Uterus (tissue), 4 donors: ENCODE results near the gene GOLGA6A. TPM values are rescaled to one million over a fixed set of nuclear protein-coding genes. Genes with fewer than 3 reads are reported as not detected.
A peak's percentile ranks its signal among the peaks of the same experiment; 100 is the strongest.

Source experiments
- DNase-seq, 2 donors: peaks; one replicate each; pipeline ENCODE4 v3.0.0-alpha.2; 2019 to 2020
- H3K27ac ChIP-seq, 2 donors: fragments of 200-600 bp; sonication (generic); 1 replicate in 1 of 2; 2 replicates in 1 of 2; pipeline ENCODE4 v1.5.1; 2016 to 2018
- H3K27me3 ChIP-seq, 2 donors: fragments of 200-600 bp; sonication (generic); one replicate each; pipeline ENCODE4 v1.5.1; 2018 to 2019; ENCODE audit warnings: control low read depth in 1 of 2
- H3K36me3 ChIP-seq, 2 donors: fragments of 200-600 bp; sonication (generic); one replicate each; pipeline ENCODE4 v1.5.1; 2019; ENCODE audit warnings: control low read depth in 1 of 2
- H3K4me1 ChIP-seq, 2 donors: fragments of 200-600 bp; sonication (generic); one replicate each; pipeline ENCODE4 v1.5.1; 2018 to 2019; ENCODE audit warnings: control low read depth in 1 of 2
- H3K4me3 ChIP-seq, 2 donors: fragments of 200-600 bp; sonication (generic); 1 replicate in 1 of 2; 2 replicates in 1 of 2; pipeline ENCODE4 v1.5.1; 2018 to 2019; ENCODE audit warnings: mild to moderate bottlenecking in 1 of 2
- H3K9me3 ChIP-seq, 2 donors: fragments of 200-600 bp; sonication (generic); one replicate each; pipeline ENCODE4 v1.5.1; 2019; ENCODE audit warnings: control low read depth in 1 of 2
- POLR2A ChIP-seq, 2 donors: fragments of 450-650 bp; IDR thresholded peaks; one replicate each; pipeline ENCODE4 v1.6.1; 2016; ENCODE audit warnings: antibody characterized with exemption in 2 of 2, mild to moderate bottlenecking in 1 of 2, moderate library complexity in 1 of 2
- intact Hi-C: fragments of 100-400 bp; cut with DNase I; formaldehyde crosslinking; loops from one replicate; pipeline ENCODE4 v1.15.1; 2023; ENCODE audit warnings: low total_unique reads
- total RNA-seq, 4 donors: library from RNA; depleted of rRNA in 3 of 4; stranded (reverse); fragments of >200 nt in 3 of 4; gene quantifications; one replicate each; pipeline versions ENCODE4 v1.1.0 to v1.2.4, GENCODE V29; 2014 to 2023
- TF ChIP-seq, protein P1 (sequence below), 4 experiments: fragments of 200-600 bp in 2 of 4; fragments of 450-650 bp in 2 of 4; sonication (generic) in 2 of 4; IDR thresholded peaks; one replicate each; pipeline ENCODE4 v1.5.1; 2016 to 2019; ENCODE audit warnings: antibody characterized with exemption in 4 of 4, mild to moderate bottlenecking in 2 of 4, moderate library complexity in 1 of 4
- donor health status: DM: yes; HTN: yes; CAD: no.

The GOLGA6A gene
- total RNA-seq, 4 donors from 2014 or later = 0.58 TPM; not detected in 3

DNA sequence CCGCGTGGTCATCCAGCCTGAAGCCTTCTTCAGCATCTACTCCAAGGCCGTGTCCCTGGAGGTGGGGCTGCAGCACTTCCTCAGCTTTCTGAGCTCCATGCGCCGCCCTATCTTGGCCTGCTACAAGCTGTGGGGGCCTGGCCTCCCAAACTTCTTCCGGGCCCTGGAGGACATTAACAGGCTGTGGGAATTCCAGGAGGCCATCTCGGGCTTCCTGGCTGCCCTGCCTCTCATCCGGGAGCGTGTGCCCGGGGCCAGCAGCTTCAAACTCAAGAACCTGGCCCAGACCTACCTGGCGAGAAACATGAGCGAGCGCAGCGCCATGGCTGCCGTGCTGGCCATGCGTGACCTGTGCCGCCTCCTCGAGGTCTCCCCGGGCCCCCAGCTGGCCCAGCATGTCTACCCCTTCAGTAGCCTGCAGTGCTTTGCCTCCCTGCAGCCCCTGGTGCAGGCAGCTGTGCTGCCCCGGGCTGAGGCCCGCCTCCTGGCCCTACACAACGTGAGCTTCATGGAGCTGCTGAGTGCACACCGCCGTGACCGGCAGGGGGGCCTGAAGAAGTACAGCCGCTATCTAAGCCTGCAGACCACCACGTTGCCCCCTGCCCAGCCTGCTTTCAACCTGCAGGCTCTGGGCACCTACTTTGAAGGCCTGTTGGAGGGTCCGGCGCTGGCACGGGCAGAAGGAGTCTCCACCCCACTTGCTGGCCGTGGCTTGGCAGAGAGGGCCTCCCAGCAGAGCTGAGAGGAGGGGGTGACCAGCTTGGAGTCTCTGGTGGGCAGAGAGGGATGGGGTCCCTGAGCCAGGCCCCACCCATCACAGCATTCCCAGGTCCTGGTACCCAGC lies 37.9 kb downstream of the GOLGA6A start:
- Histone ChIP-seq H3K9me3 (no peaks in the 10 kb centered on the region), H3K27ac (peak overlapping the region; percentile 48 to 72), H3K4me3 (no peak overlapping the region), H3K27me3 (no peaks in the 10 kb centered on the region), H3K4me1 (peaks cover 0 to 9% of the 10 kb centered on the region in 2 donors), H3K36me3 (no peaks in the 10 kb centered on the region)
- intact Hi-C loops = no loop called here
- DNase-seq = peak; percentile 50 to 72
- TF ChIP-seq POLR2A (IDR thresholded peaks at IDR 0.05) = no peak
- TF ChIP-seq, protein P1, sequence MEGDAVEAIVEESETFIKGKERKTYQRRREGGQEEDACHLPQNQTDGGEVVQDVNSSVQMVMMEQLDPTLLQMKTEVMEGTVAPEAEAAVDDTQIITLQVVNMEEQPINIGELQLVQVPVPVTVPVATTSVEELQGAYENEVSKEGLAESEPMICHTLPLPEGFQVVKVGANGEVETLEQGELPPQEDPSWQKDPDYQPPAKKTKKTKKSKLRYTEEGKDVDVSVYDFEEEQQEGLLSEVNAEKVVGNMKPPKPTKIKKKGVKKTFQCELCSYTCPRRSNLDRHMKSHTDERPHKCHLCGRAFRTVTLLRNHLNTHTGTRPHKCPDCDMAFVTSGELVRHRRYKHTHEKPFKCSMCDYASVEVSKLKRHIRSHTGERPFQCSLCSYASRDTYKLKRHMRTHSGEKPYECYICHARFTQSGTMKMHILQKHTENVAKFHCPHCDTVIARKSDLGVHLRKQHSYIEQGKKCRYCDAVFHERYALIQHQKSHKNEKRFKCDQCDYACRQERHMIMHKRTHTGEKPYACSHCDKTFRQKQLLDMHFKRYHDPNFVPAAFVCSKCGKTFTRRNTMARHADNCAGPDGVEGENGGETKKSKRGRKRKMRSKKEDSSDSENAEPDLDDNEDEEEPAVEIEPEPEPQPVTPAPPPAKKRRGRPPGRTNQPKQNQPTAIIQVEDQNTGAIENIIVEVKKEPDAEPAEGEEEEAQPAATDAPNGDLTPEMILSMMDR (IDR thresholded peaks at IDR 0.05) = no peak

- Histone ChIP-seq H3K36me3 (no peaks in the 10 kb centered on the region), H3K27ac (peak overlapping the region; percentile 48 to 72), H3K9me3 (no peaks in the 10 kb centered on the region), H3K4me1 (peaks cover 0 to 15% of the 10 kb centered on the region in 2 donors), H3K27me3 (no peaks in the 10 kb centered on the region), H3K4me3 (no peak overlapping the region)
- intact Hi-C loops = no loop called here
- DNase-seq = peak in 1 of 2 donors; percentile 50
- TF ChIP-seq POLR2A (IDR thresholded peaks at IDR 0.05) = no peak
- TF ChIP-seq, protein P1 (IDR thresholded peaks at IDR 0.05) = no peak
Measured at GRCh38 chr15:74043425-74044266, 38.7 kb downstream of the GOLGA6A start.

GRCh38 chr15:74042603-74043424 lies 39.5 kb downstream of the GOLGA6A start:
- Histone ChIP-seq H3K4me1 (peaks cover 0 to 16% of the 10 kb centered on the region in 2 donors), H3K36me3 (no peaks in the 10 kb centered on the region), H3K27ac (peak overlapping the region; percentile 48 to 72), H3K9me3 (no peaks in the 10 kb centered on the region), H3K4me3 (no peak overlapping the region), H3K27me3 (no peaks in the 10 kb centered on the region)
- DNase-seq = no peak
- intact Hi-C loops = no loop called here
- TF ChIP-seq POLR2A (IDR thresholded peaks at IDR 0.05) = no peak
- TF ChIP-seq, protein P1 (IDR thresholded peaks at IDR 0.05) = no peak

GRCh38 chr15:74041777-74042435 lies 40.4 kb downstream of the GOLGA6A start:
- TF ChIP-seq, protein P1 (IDR thresholded peaks at IDR 0.05) = no peak
- no peak for TF ChIP-seq POLR2A (IDR thresholded peaks at IDR 0.05)
- peak overlapping the region; percentile 13 to 53 for H3K27ac ChIP-seq
- no peak overlapping the region for H3K4me3 ChIP-seq
- H3K4me1 ChIP-seq = peaks cover 0 to 16% of the 10 kb centered on the region in 2 donors
- no peaks in the 10 kb centered on the region for H3K9me3 ChIP-seq
- no peak for DNase-seq
- intact Hi-C loops = no loop called here
- no peaks in the 10 kb centered on the region for H3K36me3 ChIP-seq
- H3K27me3 ChIP-seq = no peaks in the 10 kb centered on the region
